DMS53 treated with DMSO at 0.1 percent for 48 hours (cell line): ENCODE measurements around the gene TMEM247.

Experiments used
- DNase-seq: peaks from one replicate; lab custom pipeline; 2025; ENCODE audit not compliant: unreplicated experiment; lab: John Stamatoyannopoulos, UW

TMEM247 gene

DNA sequence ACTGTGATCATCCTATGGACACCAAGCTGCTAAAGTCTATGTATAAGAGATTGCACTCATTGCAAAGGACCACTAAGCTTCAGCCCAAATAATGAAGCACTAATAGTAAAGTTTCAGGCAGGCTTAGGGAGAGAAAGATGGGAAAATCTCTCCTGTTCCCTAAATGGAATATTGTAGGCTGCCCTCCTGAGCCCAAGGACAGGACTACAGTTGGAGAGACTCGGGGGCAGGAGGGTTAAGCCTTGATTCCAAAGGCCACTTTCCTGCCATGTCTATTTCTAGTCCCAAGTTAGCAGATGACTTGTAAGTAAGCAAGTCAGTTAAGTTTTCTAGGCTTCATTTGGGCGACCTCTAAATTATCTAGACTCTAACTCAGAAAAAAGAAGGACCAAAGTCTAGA lies 9.0 kb downstream of the TMEM247 start:
- no peak for DNase-seq

DNA sequence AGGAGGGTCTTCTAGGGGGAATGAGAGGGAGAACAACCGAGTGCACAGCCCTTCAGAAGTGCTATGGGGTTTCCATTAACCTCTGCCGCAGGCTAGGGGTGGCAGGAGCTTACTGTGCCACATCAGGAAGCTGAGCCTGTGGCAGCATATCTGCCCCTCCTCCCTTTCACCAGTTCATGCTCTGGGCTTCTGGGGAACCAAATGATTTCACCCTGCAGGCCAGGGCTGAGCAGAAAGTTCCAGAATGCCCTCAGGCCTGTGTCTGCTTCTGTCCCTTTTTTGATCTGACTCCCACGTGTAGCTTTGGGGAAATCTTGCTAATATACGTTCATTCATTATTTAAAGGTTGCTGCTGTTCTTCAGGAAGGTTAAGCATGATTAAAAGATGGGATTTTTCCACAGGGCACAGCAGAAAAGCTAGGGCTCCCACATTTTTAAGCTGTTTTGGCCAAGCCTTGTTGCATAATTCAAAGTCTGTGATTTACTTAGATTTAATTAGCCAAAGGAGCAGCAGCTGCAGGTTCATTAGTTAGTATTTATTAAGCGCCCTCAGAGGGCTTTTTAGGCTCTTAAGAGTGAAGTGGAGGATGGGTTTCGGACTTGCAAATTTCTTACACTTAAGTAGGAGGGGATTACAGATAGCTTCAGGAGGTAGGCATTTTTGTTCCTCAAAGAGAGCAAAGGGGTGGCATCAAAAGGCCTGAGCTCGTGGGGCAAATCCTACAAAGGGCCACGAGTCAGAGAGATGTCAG lies 10.2 kb downstream of the TMEM247 start:
- no peak for DNase-seq

DNA sequence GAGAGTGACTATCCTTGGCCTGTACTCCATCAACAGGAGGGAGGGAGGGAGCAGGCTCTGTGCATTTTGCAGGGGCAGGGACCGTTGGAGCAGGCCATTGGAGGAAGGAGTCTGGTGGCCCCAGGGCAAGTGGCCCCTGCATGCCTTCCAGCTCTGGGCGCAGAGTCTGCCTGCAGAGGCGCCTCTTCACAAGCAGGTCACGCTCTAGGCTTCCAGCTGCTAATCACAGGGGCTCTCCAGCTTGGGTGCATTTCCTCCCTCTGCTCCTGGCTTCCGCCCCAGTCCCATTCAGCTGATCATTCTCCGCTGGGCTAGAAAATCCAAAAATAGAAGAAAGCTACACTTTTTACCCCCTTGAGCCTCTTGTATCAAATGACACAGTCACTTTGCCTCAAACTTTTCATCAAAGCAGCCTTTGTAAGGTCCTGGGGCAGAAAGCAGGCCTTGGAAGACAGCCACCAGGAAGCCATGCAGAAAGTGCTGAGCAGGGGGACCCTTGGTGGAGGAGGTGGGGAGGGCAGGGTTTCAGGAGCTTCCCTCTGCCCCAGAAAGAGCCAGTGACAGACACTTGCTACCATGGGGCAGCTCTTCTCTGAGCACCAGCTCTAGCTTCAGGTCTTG lies 11.3 kb downstream of the TMEM247 start:
- no peak for DNase-seq

DNA sequence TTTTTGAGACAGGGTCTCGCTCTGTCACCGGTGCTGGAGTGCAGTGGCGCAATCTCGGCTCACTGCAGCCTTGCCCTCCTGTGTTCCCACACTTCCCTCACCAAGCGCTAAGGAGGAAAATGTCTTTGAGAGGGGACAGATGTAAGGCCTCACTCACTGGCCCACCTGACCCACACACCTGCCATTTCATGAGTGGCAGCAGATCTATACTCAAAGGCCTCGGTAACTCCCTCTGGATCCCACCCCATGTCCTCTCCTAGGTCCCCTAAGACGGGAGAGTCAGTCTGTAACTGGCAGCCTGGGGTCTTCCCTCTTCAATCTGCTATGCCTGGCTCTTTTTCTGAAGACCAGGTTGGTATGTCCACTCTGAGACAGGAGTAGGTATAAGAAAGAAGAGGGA lies 12.9 kb downstream of the TMEM247 start:
- DNase-seq: no peak

DNA sequence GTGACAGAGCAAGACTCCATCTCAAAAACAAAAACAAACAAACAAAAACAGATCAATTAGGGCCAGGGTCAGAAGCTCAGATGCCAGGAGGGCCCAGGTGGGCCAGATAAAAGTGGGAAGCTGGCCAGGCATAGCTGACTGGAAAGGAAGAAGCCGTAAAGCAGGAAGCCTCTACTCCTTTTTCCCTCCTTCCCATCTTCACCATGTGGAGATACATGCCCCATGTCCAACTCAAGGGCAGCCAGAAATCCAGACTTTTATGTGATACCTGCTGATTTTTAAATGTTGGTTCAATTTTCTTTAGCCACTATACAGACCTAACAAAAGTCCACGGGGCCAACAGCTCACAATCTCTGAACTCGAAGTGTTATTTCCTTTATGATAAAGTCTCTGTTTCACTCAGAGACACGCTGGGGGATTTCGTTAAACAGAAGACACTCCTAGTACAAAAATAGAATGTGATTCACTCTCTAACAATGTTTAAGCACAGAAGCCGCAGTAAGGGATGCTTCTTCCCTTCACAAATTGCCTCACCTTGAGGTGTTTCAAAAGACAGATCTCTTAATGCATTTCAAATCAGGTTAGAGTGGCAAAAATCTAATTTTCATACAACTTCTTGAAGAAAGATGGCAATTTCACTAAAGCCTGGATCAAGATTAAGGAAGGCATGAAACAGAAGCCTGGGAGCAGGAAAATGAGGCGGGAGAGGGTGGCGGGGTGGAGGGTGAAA lies 14.0 kb downstream of the TMEM247 start:
- no peak for DNase-seq

DNA sequence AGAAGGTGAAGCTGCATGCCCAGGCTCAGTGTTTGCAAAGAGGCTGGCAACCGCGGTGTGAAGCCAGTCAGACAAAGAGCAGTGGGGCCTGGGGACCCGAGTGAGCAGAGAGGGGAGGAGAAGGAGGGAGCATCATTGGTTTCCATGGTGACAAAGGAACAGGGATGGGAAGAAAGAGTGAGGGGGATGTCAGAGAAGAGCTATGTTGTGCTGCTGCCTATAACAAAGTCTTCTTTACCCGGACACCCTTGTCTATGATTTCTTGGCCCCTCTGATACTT lies 14.5 kb downstream of the TMEM247 start:
- no peak for DNase-seq

DNA sequence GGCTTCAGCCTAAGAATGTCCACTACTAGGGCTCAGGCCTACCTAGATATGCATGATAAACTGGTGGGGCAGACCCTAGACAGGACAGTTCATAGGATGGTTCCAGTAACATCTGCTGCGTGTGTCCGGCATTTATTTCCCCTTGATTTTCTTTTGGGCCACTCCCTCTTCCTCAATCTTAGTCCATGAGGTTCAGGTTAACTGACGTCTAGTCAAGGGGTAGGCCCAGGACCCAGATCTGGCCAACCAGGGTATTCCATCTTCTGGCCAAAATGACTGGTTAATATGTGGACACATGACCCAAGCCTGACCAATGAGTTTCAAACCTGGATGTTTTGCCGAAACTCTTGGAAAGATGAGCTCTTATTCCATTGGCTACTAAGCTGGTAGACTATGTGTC lies 15.2 kb downstream of the TMEM247 start:
- DNase-seq: no peak

DNA sequence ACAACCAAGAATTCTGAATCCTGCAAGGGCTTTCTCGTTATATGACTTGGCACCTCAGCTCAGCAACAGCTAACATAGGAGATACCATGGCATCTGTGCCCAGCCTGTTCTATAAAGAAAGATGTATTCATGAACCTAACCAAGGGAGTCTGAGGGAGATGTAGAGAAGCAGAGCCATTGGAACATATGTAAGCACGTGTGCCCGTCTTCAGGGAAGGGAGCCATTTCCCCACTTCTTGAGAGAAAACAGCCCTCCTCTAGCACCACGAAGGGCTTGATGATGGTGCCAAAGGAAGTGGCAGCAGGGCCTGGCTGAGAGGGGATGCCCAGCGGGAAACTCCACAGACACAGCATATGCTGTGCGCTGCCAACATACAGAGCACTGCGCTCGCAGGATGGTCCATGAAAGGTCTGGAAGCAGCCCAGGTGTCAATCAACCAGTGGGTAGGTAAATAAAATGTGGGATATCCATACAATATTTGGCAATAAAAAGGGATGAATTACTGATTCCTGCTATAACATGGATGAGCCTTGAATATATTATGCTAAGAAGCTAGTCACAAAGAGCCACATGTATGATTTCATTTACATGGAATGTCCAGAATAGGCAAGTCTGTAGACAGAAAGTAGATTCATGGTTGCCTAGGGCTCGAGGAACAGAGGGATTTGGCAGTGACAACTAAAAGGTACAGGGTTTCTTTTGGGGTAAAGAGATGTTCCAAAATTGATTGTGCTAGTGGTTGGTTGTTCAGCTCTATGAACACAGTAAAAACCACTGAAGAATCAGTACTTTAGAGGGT lies 16.1 kb downstream of the TMEM247 start:
- DNase-seq: no peak

DNA sequence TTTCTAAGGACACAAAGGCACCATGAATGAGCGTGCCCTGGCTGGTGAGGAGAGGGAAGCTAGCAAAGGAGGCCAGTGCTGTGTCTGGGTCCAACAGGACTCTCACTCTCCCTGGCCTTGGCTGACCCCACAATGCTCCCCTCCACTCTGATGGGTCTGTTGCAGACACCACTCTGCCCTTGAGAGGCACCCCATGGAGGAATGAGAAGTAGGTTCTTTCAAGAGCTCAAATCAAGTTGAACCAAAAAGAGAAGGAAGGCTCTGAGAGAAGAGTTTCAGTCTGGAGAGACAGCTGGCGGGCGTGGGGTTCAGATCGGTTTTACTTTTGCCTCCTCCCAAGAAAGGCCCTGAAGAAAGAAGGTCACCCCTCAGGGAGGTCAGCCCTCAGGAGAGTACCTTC lies 18.4 kb downstream of the TMEM247 start:
- no peak for DNase-seq

DNA sequence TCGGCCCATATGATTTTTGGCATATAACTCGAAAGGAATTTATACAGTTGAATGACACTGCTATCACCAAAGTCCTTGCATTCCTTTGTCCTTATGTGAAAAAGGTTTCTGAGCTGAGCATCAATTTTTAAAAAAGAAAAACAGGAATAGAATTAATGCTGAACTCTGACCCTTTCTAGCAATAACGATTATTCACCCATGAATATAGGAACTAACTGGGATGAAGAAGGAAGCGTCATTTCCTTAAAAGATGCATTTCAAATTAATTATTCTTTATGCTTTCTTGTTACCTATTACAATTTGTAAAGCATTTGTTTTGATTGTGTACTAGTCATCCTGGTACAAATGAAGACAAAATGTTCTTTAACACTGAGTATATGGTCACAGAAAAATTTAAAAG lies 19.3 kb downstream of the TMEM247 start:
- no peak for DNase-seq

DNA sequence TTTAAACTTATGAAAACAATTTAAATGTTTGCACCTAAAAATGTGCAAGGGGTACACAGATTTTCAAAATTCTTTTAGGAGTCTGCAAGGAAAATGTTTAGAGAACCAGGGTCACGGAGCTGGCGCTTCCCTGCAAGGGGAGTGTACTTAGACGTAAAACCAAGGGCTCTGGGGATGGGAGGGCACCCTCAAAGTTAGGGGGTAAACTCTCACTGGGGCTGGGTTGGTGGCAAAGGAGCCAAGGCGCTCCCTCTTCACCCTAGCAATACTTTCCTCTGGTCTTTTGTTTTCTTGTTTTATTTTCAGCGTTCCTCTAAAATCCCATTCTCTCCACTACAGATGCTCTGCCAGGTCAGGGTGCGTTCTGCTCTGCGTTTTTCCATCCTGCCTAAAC lies 20.0 kb downstream of the TMEM247 start:
- no peak for DNase-seq

DNA sequence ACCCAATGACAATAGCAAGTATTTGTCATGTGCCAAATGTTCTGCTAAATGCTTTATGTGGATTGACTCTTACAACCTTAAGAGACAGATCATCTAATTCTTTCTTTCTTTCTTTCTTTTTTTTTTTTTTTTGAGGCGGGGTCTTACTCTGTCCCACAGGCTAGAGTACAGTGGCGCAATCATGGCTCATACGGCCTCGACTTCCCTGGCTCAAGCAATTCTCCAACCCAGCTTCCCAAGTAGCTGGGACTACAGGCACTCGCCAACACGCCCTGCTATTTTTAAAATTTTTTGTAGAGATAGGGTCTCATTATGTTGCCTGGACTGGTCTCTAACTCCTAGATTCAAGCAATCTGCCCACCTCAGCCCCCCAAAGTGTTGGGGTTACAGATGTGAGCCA lies 21.4 kb downstream of the TMEM247 start:
- DNase-seq: no peak

DNA sequence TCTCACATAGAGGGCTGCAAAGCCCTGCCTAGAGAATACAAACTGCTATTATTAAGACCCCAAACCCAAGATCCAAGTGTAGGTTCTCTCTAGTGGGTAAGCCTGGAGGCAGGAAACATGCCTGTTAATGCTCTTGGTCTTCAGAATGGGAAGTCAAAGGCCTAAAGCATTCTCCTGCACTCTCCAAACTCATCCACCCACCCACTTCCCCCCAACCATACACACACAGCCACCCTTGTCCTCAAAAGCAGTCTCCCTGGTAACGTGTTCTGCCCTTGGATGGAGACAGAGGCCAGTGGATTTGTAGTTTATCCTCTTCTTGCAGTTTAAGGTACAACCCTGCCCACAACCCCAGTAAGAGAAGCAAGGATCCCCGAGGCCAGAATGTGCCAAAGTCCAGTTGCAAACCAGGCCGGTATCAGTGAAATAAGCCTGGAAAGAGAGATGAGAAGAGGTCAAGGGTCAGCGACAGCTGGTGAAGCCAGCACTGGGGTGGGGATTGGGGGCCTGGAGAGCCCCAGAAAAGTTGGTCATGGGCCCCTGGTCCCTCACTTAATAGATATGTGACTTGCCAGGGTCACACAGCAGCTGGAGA lies 23.0 kb downstream of the TMEM247 start:
- DNase-seq: no peak

DNA sequence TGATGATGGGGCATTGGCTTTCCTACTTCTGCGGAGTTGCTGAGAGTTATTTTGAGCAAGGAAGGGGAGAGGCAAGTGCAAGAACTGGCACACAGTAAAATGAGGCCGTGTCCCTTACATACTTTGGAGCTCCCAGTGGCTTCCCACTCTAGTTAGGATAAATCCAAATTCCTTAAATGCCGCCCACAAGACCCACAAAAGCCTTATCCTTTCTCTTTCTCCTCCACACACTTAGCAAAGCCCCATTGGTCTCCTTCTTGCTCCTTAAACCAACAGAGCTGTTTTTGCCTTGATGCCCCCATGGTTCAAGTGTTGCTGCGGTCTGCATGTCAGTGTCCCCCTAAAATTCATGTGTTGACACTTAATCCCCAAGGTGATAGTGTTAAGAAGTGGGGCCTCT lies 24.3 kb downstream of the TMEM247 start:
- DNase-seq: no peak

DNA sequence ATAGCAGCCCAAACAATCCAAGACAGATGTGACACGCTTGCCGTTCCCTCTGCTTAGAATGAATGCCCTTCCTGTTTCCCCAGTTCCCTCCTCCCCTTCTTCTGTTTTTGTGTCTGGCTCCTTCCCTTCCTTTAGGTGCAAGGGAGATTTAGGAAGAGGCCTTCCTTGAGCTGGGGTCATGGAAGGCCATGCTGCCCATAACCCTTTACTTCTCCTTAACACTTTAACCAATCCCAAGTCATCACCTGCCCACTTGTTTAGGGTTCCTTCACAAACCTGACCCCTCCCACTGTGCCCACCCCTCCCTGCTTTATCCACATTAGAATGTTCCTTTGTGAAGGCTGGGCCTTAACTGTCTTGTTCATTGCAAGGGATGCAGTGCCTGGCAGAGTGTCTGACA lies 24.9 kb downstream of the TMEM247 start:
- no peak for DNase-seq

DNA sequence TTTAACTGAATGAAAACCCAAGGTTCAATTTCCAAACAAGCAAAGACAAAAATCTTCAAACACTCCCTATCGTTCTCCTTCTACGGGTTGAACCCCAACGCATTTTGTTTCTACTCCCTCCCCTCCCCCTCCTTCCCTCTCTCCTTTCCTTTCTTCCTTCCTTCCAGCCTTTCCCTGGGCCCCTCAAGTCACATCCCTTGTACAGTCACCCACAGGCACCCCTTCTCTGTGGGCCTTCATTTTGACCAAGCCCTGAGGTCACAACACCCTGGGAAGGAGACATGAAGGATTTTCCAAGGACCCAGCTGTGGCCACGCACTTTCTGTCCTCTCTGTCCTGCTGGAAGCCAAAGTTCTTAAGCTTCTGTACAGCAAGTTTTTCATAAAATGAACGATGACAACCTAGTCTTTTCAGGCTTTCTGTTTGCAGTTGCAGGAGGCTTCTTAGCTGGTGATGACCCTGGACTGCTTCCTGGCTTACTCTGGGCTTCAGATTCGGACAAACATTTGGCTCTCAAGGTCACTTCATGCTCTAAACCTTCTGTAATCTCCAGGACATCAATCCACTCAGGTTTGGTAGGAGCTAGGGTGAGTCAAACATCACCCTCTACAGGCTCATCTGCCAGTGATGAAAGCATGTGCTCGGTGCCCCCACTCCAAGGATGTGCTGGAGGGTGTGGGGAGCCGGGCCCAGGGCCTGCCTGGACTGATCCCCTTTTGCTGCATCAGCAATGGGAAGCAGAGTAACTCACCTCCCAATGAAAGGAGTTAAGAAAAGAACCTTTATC lies 25.5 kb downstream of the TMEM247 start:
- no peak for DNase-seq

DNA sequence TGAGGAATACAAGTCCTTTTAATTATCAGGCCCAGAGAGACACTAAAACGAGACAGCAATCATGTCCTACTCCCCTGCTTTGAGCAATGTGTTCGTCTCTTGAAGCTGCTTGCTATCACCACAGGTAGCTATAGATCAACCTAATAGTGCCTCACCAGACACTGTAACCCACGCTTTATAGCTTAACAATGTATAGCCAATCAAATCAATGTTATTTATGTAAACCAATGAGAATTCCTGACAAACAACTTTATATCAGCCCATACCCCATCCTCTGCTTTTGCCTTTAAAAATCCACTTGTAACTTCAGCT lies 26.1 kb downstream of the TMEM247 start:
- no peak for DNase-seq

DNA sequence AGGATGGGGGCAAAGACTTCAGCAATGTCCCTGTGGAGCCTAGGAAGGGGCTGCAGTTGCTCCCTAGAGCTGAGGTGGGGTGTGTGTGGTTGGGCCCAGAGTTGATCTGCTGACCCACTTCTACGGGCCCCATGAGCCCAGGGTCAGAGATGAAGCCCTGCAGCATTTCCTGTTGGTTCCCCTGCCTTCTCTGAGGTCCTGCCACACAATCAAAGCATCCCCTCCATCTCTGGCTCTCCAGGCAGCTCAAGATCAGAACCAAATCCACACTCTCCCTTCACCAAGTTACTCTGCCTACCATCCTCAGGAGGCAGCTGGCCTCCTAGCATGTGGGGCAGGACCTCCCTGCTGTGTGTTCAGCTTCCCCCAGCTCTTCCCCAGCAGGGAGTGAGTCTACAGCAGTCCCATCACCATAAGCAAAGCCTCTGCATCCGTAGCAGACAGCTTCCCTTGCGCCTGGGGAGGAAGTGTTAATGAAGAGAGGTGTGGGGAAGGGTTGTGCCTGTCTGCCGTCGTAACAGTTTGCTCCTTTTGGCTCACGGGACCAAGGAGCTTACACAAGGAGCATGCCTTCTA lies 26.9 kb downstream of the TMEM247 start:
- DNase-seq: no peak

DNA sequence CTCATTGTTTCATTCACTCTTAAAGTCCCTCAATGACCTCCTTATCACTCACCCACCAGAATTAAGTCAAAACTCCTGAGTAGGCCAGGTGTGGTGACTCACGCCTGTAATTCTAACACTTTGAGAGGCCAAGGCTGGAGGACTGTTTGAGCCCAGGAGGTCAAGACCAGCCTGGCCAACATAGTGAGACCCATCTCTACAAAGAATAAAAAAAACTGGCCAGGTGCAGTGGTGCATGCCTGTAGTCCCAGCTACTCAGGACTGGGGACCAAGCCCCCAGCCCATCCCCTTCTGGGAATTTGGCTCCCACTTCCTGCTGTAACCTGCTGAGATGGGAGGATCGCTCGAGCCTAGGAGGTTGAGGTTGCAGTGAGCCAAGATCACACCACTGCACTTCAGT lies 28.9 kb downstream of the TMEM247 start:
- DNase-seq: no peak

DNA sequence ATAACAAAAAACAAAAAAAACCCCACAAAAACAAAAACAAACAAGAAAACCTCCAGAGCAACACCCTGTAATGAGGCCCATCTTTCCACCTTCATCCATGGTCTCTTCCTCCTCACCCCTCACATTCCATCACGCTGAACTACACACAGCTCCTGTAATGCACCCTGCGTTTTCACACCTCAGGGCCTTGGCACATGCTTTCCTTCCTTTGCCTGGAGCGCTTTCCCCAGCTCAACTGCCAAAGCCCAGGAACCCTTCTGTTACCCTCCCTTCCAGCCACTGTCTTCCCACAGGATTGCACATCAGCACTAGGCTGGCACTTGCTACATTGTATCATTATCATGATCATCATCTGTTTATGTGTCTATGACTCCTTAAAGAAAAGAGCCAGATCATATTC lies 29.4 kb downstream of the TMEM247 start:
- DNase-seq: no peak
